AG09319 (cell line): Measurements from ENCODE around the gene GMPPA.

Experiments used
- DNase-seq: peaks from one replicate; pipeline ENCODE4 v3.0.0-alpha.2; 2010; ENCODE audit warnings: low read depth; ENCODE audit errors: extremely low read depth
- CTCF ChIP-seq: IDR thresholded peaks from 2 replicates; pipeline ENCODE4 v1.5.1; 2011; ENCODE audit warnings: low read depth, mild to moderate bottlenecking, inconsistent platforms, low read length, moderate library complexity

Gene GMPPA

GRCh38 chr2:219498280-219499057 is at the start of gene GMPPA:
Gene GMPPA, plus strand, starts transcription at chr2:219498891. Its CDS starts 1,085 bp downstream, at chr2:219499976.
- no peak; the same call in 1 of the 2 replicates for TF ChIP-seq CTCF
- DNase-seq: peak; percentile 96

GRCh38 chr2:219449609-219450008 is 49.1 kb upstream of the GMPPA start:
- no peak for TF ChIP-seq CTCF
- DNase-seq: no peak

- no peak for TF ChIP-seq CTCF
- no peak for DNase-seq
Observed at GRCh38 chr2:219451661-219452360, 46.9 kb upstream of the GMPPA start.

- TF ChIP-seq CTCF: no peak
- DNase-seq: peak; percentile 82
Observed at GRCh38 chr2:219452361-219453317, 46.1 kb upstream of the GMPPA start.

- DNase-seq: peak; percentile 83
- no peak for TF ChIP-seq CTCF
Observed at GRCh38 chr2:219453671-219454590, 44.8 kb upstream of the GMPPA start.

- DNase-seq: no peak
- TF ChIP-seq CTCF: no peak
Observed at GRCh38 chr2:219455581-219455980, 43.1 kb upstream of the GMPPA start.
